GM19324 (cell line): Measurements from ENCODE around the gene PSMB9.
A peak's percentile ranks its signal among the peaks of the same experiment; 100 is the strongest.
"Not testable (repeated sequence)": the region's sequence is repeated elsewhere in the genome, so short reads cannot be mapped to it uniquely, and the experiment has no call there.

ENCODE experiments used
- ATAC-seq: cut with Tn5 transposase; IDR thresholded peaks from one replicate; pipeline ENCODE4 v1.9.1; 2021; ENCODE audit warnings: mild to moderate bottlenecking, moderate library complexity; ENCODE audit not compliant: unreplicated experiment, low FRiP score

Gene PSMB9

DNA sequence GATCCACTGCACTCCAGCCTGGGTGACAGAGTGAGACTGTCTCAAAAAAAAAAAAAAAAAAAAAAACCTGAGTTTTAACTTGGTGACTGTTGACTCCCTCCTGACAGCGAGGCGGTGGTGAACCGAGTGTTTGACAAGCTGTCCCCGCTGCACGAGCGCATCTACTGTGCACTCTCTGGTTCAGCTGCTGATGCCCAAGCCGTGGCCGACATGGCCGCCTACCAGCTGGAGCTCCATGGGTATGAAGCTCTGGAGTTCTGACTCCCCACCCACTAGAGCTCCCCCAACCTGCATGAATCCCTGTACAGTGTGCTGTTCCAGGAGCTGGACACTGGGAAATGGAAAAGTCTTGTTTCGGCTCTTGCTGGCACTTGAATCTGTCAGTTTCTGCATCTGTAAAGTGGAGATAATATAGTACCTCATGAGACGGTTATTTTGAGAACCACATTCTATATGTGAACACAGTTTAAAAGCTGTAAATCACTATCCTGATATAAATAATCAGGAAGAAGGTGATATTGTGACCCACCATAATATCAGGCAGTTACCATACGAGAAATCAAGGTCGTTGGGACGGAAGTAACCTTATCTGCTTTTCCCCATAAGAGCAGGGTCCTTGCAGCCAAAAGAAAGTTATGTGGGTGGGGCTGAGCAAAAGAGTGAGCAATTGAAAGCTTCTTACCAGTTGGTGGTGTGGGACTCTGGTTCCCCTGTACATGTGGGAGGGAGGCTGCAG, 3.3 kb downstream of the PSMB9 start:
- no peak for ATAC-seq

DNA sequence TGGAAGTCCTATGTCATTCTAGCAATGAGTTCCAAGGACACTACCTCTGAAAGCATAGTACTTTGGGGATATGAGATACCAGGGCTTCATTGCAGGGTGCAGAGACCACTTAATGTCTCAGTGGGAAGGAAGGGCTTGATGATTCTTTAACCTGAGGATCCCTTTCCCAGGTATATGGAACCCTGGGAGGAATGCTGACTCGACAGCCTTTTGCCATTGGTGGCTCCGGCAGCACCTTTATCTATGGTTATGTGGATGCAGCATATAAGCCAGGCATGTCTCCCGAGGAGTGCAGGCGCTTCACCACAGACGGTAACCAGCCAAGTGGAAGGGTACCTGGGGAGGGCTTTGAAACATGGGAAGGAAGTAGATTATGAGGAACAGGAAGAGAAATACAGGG, 4.2 kb downstream of the PSMB9 start:
- no peak for ATAC-seq

DNA sequence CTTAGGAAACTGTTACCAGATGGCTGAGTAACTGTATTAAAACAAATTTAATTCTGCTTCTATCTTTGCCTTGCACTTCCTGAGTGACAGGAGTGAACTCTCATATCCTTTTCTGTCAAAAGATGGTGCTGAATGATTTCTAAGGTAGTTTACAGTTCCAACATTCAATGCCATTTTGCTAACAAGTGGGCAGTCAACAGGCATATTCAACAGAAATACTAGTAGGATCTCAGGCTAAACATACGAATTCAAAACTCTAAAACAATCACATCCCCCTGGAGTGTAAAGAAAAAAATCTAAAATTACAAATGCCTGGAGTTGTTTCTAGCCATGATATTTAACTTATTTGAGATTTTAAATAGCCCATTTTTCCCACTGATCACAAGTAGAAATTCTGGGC, 6.7 kb downstream of the PSMB9 start:
- ATAC-seq, result no peak

DNA sequence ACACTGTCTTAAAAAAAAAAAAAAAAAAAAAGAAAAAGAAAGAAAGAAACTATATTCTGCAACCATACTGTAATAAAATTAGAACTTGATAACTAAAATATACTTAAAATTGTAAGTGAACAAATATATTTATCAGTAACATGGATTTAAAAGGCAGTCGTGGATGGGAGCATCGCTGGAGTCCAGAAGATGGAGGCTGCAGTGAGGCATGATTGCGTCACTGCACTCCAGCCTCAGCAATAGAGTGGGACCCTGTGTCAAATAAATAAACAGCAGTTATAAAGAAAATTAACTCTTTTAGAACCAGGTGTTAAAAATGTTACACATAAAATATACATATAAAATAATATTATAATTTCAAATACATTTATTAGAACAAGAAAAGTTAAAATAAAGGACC, 8.7 kb downstream of the PSMB9 start:
- no peak for ATAC-seq

DNA sequence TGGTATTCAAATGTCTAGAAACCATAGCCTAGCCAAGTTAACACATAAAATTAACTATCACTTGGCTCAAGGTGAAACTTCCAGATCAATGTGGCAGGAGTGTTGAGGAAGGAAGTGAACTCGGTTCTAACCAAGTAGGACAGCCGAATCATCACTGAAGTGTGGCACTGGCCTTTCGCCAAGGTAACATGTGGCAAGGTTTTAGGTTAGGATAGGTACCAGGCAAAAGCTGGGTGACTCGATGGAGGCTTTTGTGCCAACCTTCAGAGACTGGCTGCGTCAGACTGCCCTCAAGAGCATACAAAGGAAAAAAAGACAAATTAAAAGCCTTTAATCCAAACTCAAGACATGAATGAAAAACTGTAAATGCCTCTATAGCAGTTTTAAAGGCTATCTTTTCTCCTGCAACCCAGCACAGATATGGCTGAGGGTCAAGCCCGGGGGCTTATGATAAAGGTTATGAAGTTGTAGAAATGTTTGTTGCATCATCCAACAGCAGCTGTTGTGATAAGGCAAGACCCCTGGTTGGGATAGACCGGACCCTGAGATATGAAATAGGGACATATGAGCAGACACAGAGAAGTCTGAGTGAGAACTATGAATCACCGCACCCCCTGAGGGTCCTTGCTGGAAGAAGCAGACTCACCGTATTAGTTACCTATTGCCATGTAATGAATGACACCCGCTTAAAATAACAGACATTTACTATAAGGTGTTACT, 11.9 kb downstream of the PSMB9 start:
- no peak for ATAC-seq

DNA sequence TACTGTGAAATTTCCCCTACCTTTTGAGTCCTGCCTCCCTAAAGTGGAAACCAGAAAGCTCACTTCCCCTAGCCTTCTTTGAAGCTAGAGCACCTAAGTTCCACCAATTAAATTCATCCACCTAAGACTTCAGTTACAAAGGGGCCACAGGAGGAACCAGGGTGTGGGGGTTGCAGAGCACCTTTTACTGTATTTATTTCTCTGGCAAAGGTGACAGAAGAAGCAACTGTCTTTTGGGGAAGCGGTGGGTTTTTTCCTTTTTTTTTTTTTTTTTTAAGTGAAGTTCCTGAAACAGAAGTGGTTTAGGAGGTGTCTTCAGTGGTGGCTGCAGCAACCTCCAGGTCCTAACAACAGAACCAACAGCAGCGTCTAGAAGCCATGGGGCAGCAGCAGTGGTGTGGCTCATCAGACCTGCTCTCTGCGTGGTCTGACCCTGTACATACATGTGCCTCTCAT, 13.1 kb downstream of the PSMB9 start:
- ATAC-seq, result peak; percentile 57

DNA sequence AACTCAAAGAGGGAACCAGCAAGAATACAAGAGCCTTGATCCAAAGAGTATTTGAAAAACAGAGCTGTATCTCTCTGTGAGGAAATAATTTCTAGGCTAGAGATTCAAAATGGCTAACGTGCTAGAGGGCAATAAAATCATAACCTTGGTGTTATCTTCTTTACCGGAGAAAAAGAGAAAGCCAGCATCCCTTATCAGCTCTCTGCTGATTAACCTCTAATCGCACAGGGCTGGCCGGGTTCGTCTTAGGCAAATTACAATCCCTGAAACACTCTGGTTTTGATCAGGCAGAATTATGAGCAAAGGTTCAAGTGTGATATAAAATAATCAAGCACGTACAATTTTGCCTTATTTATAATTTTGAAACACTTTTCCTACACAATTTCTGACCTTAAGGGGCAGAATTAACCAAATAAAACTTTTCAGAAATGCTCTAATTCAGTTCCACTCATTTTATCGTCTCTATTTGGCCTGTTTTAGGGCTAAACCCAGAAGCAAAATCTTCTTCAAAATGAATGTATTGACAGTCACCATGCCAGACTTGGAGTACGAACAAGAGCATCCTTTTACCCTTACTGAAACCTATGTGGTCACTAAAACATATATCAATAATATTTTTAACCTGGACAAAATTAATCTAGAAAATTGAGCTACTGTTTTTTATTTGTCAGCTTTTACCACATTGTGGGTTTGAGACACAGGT, 13.7 kb downstream of the PSMB9 start:
- ATAC-seq, result peak; percentile 13

DNA sequence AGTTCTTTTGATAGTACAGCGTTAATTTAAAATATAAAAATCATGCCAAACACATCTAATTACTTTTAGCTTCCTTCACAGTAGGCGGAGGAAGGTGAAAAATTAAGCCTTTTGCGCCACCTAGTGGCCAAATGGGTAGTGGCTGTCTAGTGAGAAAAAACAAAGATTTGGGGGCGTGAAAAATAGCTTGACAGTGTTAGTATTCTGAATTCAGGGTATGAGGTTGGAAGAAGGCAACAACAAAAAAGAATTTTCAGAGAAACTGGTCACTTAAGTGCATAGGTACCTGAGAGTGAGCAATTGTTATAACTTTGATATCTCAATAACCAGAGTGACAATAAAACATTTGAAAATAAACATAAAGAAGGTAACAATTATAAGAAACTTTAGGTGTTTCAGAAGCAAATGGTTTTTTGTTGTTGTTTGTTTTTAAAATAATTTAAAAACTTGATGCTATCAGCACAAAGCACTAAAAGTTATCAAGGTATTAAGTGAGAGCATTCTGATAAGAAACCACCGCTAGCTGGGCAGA, 14.3 kb downstream of the PSMB9 start:
- no peak for ATAC-seq

DNA sequence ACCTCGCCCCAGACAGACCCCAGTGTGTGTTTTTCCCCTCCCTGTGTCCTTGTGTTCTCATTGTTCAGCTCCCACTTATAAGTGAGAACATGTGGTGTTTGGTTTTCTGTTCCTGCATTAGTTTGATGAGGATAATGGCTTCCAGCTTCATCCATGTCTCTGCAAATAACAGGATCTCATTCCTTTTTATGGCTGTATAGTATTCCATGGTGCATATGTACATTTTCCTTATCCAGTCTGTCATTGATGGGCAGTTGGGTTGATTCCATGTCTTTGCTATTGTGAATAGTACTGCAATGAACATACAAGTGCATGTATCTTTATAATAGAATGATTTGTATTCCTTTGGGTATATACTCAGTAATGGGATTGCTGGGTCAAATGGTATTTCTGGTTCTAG, 20.0 kb downstream of the PSMB9 start:
- ATAC-seq, result not testable (repeated sequence)

DNA sequence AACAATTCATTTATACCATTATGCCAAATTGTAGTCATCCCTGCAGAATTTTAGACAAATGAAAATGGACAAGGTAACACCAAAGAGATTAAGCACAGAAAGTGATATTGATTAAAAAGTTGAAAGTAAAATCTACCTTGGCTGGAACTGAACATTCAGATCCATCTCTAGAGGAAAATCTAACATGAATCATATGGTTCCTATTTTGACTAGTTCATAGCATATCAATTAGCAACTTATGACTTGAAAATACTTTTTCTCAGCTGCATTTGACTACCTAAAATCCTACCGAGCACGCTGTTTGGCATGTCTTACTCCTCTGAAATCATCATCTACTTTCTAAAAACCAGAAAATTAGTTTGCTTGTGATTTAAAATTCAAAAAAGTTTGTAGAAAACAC, 22.6 kb downstream of the PSMB9 start:
- ATAC-seq, result no peak

DNA sequence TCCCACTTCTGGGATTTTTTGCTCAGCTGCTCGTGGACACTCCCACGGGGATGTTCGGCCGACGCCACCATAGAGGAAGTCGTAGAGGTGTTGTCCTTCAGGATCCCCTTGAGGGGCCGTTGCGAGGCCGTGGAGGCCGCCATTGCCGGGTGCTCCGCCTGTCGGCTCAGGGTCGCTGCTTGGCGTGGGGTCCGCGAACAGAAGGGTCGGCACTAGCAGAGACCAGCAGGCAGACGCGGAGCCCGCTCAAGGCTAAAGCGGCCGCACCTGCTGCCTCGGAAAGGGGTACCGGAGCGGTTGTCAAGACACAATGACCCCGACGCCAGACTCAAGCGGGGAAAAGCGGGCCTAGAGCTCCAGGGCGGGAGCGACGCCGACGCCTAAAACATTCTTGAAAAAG, 25.7 kb downstream of the PSMB9 start:
- no peak for ATAC-seq

DNA sequence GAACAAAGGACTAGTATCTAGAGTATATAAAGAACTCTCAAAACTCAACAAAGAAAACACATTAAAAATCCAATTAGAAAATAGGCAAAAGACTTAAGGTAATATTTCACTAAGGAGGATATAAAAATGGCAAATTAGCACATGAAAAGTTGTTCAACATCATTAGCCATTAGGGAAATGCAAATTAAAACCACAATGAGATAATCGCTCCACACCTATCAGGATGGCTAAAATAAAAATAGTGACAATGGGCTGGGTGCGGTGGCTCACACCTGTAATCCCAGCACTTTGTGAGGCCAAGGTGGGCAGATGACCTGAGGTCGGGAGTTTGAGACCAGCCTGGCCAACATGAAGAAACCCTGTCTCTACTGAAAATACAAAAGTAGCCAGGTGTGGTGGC, 27.0 kb downstream of the PSMB9 start:
- not testable (repeated sequence) for ATAC-seq

DNA sequence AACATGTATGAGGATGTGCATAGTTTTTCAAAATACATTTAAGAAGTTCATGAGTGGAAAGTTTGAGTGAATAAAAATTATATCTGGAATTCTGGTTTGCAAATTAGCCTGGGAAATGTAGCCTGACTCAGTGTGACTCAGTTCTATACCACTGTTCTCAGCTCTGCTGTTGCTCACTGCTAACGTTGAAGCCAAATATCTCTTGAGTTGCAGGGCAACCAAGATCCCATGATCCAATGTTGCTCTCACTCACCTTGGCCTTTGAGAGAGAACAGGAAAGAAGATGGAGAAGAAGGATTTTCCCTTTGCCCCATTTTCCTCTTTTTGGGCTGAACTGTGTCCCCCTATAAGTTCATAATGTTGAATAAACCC, 28.9 kb downstream of the PSMB9 start:
- no peak for ATAC-seq

DNA sequence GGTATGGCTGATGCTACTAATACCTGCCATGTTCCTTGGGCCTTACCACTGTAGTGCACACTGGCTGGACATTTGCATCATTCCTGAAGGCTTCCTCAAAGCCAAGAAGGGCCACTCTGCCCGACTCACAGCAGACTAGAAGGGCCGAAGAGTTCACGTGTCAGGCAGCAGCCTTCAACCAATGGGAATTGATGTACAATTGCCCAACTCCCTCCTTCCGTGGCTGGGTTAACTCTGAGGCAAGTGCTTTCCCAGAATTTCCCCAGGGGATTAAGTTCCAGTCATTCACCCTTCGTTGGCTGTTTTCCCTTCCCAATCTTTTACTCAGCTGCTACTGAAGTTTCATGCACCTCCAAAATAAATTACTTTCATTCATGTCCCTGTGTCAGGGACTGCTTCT, 29.8 kb downstream of the PSMB9 start:
- no peak for ATAC-seq

DNA sequence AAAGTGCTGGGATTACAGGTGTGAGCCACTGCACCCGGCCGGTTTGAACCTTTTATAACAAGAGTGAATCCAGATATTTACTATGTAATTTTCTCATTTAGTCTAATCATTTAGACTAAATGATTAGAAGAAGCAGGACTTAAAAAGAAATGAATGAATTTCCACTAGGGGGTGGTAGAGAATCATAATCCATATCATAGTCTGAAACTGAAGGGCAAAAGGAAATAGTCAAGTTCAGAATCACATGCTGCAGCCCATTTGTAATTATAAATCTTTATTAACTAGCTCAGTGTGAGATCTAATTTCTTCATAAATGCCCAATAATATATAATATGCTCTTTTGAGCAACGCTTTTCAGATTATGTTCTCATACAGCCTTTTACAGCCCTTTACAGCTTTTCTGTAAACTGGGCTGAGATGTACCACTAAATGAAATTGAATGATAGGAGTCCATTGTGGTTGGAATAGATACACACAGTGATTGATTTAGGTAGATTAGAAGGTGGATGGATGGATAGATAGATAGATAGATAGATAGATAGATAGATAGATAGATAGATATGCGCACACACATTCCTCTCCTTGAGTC, 31.8 kb downstream of the PSMB9 start:
- no peak for ATAC-seq

DNA sequence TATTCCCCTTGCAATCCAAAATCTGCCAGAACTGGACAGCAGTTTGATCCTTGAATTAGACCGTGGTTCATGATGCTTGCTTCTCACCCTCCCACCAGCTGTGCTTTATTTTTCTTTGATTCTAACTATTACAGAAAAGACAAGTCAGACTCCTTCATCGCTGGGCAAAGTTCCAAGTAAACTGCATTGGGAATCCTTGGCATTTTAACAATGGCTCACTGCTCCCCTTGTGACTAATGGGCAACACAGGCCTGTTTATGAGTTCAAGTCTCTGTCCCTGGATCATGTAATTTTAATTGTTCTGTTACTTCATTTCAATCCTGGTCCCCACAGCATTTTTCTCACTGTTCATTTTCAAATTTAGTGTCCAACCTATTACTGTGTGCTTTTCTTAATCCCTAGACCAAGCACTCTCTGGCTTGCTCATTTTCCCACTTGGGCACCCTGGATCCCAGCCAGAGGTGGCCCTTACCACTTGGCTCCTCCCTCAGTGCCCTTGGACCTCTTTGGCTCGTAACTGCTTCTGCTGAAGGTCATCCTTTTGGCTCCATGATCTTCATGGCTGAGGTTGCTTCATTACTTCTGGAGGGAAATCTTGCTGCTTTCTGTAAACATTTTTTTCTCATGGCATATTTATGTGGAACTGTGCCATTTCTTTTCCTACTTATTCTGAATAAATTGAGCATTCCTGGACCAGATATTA, 32.8 kb downstream of the PSMB9 start:
- ATAC-seq, result no peak

DNA sequence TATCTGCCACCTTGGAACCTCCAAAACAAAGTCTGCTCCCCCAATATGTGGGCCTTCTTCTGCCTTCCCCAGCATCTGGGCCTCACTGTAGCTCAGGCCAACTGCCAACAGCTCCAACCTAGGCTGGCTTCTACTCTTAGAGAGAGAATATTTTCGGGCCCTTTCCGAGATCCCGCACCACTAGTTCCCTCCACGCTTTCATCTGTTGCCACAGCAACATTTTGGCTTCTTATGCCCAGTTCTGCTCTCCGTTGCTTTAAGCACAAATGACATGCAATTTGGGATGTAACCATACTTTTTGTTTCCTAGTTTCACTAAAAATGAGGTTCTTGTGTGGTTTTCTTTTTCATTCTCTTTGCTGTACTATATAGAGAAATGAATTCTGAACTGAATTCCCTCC, 33.6 kb downstream of the PSMB9 start:
- no peak for ATAC-seq

DNA sequence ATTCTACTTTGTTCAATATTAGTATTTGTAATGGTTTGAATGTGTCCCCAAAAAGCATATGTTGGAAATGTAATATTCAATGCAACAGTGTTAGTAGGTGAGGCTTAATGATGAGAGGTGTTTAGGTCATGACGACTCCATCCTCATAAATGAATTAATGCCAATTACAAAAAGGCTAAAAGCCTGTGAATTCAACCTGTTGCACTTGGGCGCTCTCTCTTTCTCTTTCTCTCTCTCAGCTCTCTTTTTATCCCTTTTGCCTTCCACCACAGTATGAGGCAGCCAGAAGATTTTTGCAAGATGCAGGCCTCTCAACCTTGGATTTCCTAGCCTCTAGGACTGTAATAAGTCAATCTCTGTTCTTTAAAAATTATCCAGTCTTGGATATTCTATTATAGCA, 34.6 kb downstream of the PSMB9 start:
- ATAC-seq, result no peak

DNA sequence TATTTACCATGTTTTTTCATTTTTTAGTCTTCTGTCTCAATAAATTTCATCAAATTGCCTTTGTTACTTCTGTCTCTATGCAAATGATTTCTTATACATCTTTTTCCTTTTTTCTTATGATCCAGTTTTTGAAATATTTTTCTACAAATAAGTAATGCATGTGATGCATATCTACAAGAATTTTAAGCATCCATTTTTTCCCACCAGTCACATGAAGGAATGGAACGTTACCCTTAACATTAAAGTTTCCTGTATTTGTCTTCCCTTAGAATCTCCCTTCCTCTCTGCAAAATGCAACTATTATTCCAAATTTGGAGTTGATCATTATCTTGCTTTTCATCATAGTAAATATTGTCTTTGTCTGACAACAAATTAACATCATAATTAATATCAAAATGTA, 35.5 kb downstream of the PSMB9 start:
- ATAC-seq, result no peak

DNA sequence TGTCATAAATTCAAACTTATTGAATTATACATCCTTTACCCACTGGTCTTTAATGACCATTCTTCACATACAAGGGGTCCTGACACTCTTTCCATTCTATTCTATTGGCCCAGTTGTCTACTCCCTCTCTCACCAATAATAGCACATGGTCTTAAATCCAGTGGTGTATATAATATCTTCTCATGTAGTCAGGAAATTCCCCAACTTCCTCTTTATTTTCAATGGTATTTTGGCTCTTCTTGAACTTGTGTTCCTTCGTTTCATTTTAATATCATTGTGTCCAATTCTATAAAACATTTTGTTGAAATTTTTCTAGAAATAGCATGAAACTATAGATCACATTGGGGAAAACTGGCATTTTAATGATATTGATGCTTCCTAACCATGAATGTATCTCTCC, 36.8 kb downstream of the PSMB9 start:
- no peak for ATAC-seq
